ENCODE results near the gene GPC4.

DNA sequence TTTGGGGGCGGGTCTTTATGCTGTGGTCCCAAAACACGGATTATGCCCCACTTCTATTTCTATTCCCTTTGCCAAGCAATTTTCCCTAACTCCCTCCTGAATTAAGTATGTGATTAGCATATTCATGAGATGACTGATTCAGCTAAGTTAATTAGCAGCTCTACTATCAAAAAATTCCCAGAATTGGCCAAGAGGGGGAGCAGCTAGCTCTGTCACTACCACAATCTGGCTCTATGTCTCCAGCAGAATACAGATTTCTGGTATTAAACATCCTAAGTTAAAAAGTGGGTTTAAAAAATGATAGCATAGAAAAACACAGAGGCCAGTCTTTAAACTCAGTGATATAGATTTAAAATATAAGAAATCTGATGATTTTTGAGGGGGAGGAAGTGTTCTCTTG is 80.3 kb downstream of the GPC4 start:
- no peak for TF ChIP-seq EZH2 (IDR thresholded peaks at IDR 0.05; ENCODE audit: insufficient read depth, low read length)
- TF ChIP-seq, protein P1, sequence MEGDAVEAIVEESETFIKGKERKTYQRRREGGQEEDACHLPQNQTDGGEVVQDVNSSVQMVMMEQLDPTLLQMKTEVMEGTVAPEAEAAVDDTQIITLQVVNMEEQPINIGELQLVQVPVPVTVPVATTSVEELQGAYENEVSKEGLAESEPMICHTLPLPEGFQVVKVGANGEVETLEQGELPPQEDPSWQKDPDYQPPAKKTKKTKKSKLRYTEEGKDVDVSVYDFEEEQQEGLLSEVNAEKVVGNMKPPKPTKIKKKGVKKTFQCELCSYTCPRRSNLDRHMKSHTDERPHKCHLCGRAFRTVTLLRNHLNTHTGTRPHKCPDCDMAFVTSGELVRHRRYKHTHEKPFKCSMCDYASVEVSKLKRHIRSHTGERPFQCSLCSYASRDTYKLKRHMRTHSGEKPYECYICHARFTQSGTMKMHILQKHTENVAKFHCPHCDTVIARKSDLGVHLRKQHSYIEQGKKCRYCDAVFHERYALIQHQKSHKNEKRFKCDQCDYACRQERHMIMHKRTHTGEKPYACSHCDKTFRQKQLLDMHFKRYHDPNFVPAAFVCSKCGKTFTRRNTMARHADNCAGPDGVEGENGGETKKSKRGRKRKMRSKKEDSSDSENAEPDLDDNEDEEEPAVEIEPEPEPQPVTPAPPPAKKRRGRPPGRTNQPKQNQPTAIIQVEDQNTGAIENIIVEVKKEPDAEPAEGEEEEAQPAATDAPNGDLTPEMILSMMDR (IDR thresholded peaks at IDR 0.05; ENCODE audit: insufficient read depth, low read depth, low read length), result peak; percentile 60

All from astrocyte (in vitro differentiated cells and primary cell).